Stimulated activated CD4-positive, alpha-beta T cell treated with anti-CD3 and anti-CD28 coated beads, Interleukin-4, amount 100 ng/mL, for 48 hours (primary cell): Measurements from ENCODE around the gene MCM9.

Experiments
- DNase-seq, 2 donors: peaks; one replicate each; pipeline ENCODE4 v3.0.0-alpha.2; 2020; ENCODE audit warnings: low read depth in 2 of 2

The MCM9 gene

GRCh38 chr6:118932421-118932820 lies 2.5 kb downstream of the MCM9 start:
- no peak for DNase-seq

GRCh38 chr6:118931436-118931835 lies 3.5 kb downstream of the MCM9 start:
- no peak for DNase-seq

GRCh38 chr6:118930680-118931079 lies 4.3 kb downstream of the MCM9 start:
- DNase-seq, result no peak

GRCh38 chr6:118923035-118923434 lies 11.9 kb downstream of the MCM9 start:
- no peak for DNase-seq

GRCh38 chr6:118921084-118921483 lies 13.9 kb downstream of the MCM9 start:
- no peak for DNase-seq

- no peak for DNase-seq
Measured at GRCh38 chr6:118918329-118918725, 16.6 kb downstream of the MCM9 start.

- no peak for DNase-seq
Measured at GRCh38 chr6:118917546-118918328, 17.2 kb downstream of the MCM9 start.

GRCh38 chr6:118914598-118914997 lies 20.4 kb downstream of the MCM9 start:
- DNase-seq, result no peak

GRCh38 chr6:118913161-118913560 lies 21.8 kb downstream of the MCM9 start:
- DNase-seq, result no peak

- DNase-seq, result no peak
Measured at GRCh38 chr6:118912646-118913045, 22.3 kb downstream of the MCM9 start.

GRCh38 chr6:118908441-118908840 lies 26.5 kb downstream of the MCM9 start:
- DNase-seq, result no peak

- no peak for DNase-seq
Measured at GRCh38 chr6:118905851-118906250, 29.1 kb downstream of the MCM9 start.

- no peak for DNase-seq
Measured at GRCh38 chr6:118905084-118905483, 29.9 kb downstream of the MCM9 start.

GRCh38 chr6:118903691-118904090 lies 31.3 kb downstream of the MCM9 start:
- DNase-seq, result no peak

- DNase-seq, result no peak
Measured at GRCh38 chr6:118903138-118903537, 31.8 kb downstream of the MCM9 start.

- DNase-seq, result no peak
Measured at GRCh38 chr6:118902726-118903125, 32.2 kb downstream of the MCM9 start.

- no peak for DNase-seq
Measured at GRCh38 chr6:118899948-118900347, 35.0 kb downstream of the MCM9 start.

GRCh38 chr6:118897386-118897785 lies 37.6 kb downstream of the MCM9 start:
- no peak for DNase-seq

- no peak for DNase-seq
Measured at GRCh38 chr6:118896339-118897136, 38.4 kb downstream of the MCM9 start.

- DNase-seq, result no peak
Measured at GRCh38 chr6:118895859-118896258, 39.1 kb downstream of the MCM9 start.

- no peak for DNase-seq
Measured at GRCh38 chr6:118895261-118895560, 39.7 kb downstream of the MCM9 start.

GRCh38 chr6:118894425-118895260 lies 40.3 kb downstream of the MCM9 start:
- DNase-seq, result peak; percentile 41 to 43
